ENCODE data around the gene RPP25L.

RPP25L gene

GRCh38 chr9:34582787-34583186 lies 29.1 kb downstream of the RPP25L start:
- DNase-seq: no peak

GRCh38 chr9:34581318-34581717 lies 30.6 kb downstream of the RPP25L start:
- no peak for DNase-seq

GRCh38 chr9:34580358-34580757 lies 31.5 kb downstream of the RPP25L start:
- DNase-seq: no peak

GRCh38 chr9:34579808-34580163 lies 32.1 kb downstream of the RPP25L start:
- no peak for DNase-seq

- peak; percentile 31 for DNase-seq
These were observed 32.6 kb downstream of the RPP25L start for GRCh38 chr9:34579104-34579807.

GRCh38 chr9:34578241-34579103 lies 33.4 kb downstream of the RPP25L start:
- DNase-seq: peak; percentile 17

DNA sequence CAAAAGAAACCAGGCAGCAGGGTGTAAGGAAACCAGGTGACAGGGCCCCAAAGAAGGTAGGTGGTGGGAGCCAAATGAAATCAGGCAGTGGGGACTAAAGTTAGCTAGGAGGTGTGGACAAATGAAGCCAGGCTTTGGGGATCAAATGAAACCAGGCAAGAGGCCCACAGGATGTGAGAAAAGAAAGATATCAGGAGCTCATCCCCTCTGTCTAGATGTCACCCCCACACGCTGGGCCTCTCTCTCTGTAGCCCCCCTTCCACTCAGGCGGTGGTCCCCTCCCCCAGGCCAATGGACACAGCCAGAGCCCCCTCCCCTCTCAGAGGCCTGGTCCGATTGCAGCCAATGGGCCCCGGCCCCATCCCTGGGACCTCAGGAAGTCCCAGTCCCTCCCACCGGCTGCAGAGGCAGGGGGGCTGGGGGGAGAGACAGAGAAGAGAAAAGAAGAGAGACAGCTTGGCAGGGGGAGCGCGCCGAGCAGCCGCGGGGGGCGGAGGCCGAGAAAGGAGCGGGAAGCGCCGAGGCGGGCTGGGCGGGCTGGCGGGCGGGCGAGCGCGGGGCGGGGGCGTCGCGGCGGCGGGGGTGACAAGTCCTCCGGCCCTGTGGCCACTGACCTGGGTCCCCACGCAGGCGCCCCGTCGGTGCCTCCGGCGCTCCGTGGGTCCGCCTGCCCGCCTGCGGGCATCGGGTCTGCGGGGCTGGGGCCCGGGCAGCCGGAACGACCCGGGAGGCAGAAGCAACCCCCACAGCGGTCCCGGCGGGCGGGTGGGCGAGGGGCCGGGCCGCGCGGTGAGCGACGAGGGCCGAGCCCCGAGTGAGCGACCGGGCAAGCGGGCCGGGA lies 34.3 kb downstream of the RPP25L start:
- DNase-seq: no peak

GRCh38 chr9:34576597-34577399 lies 35.1 kb downstream of the RPP25L start:
- no peak for DNase-seq

GRCh38 chr9:34575862-34576596 lies 35.9 kb downstream of the RPP25L start:
- no peak for DNase-seq

GRCh38 chr9:34575241-34575640 lies 36.7 kb downstream of the RPP25L start:
- DNase-seq: no peak

DNA sequence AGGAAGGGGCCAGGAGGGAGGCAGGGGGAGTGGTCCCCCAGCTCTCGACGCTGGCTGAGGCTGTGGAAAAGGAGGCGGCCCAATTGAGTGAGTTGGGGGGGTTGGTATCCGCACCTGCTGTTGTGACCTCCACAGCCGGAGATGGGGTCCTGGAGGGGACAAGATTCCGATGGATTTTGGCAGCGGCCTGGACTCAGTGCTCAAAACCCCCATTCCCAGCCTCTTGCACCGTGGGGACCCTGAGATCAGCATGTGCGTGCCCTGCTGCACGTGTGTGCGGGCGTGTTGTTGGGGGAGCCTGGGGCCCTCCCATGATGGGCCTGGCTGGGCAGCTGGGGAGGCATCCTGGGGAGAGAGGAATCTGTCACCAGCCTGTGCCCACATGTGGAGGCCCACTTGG lies 37.3 kb downstream of the RPP25L start:
- no peak for DNase-seq

DNA sequence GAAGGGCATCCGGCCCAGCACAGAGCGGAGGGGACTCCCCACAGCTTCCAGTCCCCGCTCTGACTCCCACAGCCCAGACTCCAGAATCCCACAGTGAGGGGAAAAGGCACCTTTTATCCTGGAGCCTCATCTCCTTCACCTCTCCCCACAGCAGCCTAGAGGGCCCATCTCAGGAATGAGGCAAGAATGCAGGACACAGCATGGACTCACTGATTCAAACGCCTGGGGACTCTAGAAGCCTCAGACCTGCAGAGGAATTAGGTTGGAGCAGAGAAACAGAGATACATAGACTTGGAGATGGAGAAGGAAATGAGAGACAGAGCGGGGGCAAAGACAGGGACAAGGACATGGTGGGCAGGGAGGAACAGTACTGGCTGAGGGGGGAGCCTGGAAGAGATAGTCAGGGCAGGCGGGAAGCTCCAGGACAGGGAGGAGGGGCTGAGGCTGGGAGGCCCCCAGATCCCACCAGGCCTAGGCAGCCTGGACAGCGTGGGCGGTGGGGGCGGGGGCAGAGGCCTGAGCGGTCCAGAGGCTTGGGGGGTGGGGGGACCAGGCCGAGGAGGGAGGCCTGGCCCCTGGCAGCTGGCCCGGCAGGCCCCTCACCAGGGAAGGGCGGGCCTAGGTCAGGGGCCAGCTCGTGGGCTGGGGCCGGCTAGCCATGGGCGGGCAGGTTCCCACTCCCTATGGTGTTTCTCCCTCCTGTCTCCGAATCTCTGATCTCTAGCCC lies 38.1 kb downstream of the RPP25L start:
- no peak for DNase-seq

DNA sequence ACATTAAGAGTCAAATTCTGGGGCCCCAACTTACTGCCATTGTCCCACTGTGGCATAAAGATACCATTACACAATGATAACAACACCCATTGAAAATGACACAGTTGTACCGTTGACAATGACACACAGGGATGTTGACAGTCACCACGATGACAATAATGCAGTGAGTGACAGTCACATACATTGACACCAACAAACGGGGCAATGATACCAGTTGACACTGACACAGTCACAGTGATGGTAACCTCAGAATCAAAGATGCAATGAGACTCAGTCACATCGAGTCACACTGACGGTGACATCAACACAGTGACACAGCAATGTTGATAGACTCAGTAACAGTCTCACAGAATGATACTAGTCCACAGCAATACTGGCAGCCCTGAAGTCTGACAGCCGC lies 39.3 kb downstream of the RPP25L start:
- no peak for DNase-seq

- DNase-seq: no peak
These were observed 39.8 kb downstream of the RPP25L start for GRCh38 chr9:34572092-34572491.

DNA sequence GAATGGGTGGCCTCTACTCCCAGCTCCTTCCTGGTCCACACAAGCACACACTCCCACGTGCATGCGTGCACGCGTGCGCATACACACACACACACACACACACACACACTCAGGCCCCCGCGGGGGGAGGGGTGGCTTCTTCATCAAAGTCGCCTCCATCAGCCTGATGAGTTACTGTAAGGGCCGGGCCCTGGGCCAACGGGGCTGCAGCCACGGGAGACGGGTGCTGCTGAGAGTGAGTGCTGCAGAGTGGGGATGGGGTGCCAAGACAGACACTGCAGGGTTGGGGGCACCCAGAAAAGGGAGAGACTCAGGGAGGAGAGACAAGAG lies 40.5 kb downstream of the RPP25L start:
- DNase-seq: no peak

DNA sequence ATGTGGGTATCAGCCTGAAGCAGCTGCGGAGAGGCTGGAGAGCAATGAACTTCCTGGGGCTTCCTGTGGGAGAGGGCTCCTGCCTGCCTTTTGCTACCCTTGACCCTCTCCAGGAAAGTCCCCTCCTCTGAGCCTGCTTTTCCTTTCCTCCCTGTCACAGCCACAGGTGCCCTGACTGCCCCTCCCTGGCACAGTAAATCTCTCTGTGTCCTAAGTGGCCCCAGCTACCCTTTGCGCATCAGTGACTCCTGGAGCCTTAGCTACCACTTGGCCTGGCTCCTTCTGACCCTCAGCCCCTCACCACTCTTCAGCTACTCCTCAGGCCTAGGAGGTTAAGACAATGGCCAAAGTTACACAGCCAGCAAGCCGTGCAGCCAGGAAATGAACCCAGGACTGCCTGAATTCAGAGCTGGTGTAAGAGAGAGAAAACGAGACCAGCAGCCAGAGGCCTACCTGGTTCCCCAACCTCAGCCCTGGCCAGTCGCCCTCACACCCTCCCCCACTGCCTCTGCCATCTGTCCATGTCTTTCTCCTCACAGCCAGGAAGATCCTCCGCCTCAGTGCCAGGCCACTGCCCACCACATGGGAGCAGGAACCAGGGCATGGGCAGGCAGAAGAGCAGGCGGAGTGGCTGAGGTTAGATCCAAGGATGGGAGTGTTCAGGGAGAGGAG lies 41.0 kb downstream of the RPP25L start:
- no peak for DNase-seq

- no peak for DNase-seq
These were observed 41.5 kb downstream of the RPP25L start for GRCh38 chr9:34570376-34570775.

- DNase-seq: no peak
These were observed 43.1 kb downstream of the RPP25L start for GRCh38 chr9:34568774-34569173.

GRCh38 chr9:34568133-34568532 lies 43.8 kb downstream of the RPP25L start:
- no peak for DNase-seq

DNA sequence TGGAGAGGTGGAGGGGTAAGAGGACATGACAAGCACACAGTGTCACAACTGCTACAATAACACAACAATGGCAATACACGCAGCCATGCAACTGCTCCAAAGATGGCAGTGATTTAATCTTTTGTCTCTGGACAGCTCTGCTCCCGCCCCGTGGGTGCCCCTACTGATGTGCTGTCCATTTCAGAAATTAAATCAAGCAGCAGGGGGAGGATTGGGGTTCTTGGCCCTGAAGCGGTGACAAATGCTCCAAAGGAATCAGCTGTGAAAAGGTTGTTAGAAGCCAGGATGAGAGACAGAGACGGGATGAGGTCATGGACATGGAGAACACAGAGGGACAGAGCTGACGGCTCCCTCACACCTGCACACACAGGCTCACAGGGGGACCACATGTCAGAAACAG lies 44.9 kb downstream of the RPP25L start:
- no peak for DNase-seq

- no peak for DNase-seq
These were observed 45.6 kb downstream of the RPP25L start for GRCh38 chr9:34566322-34566721.

Data from midbrain (tissue), 1 donor.